WTC11 (cell line): ENCODE data around the gene ZBTB20.

Experiments
- CTCF ChIP-seq: fragments of 200-600 bp; IDR thresholded peaks from 2 replicates; pipeline ENCODE4 v1.8.0; 2022; ENCODE audit warnings: antibody characterized with exemption
- JUN ChIP-seq: sonication (generic); formaldehyde crosslinking; IDR thresholded peaks from 2 replicates; pipeline ENCODE4 v1.8.0; 2023; ENCODE audit warnings: mild to moderate bottlenecking, missing genetic modification reagents
- MAX ChIP-seq: sonication (generic); formaldehyde crosslinking; IDR thresholded peaks from 2 replicates; pipeline ENCODE4 v1.8.0; 2022; ENCODE audit warnings: mild to moderate bottlenecking, missing genetic modification reagents
- NFATC4 ChIP-seq: fragments of 250-450 bp; sonication (Bioruptor Pico); IDR thresholded peaks from 2 replicates; pipeline ENCODE4 v1.9.0; 2021; ENCODE audit warnings: mild to moderate bottlenecking
- STAT6 ChIP-seq: sonication (generic); formaldehyde crosslinking; conservative IDR thresholded peaks from 2 replicates; pipeline ENCODE4 v1.8.1; 2023; ENCODE audit warnings: mild to moderate bottlenecking, low read depth, missing genetic modification reagents, moderate library complexity
- ZBTB43 ChIP-seq: sonication (generic); formaldehyde crosslinking; IDR thresholded peaks from 2 replicates; pipeline ENCODE4 v1.8.1; 2023; ENCODE audit warnings: mild to moderate bottlenecking, missing genetic modification reagents

- TF ChIP-seq CTCF (no peak), MAX (CRISPR knock-in tag) (no peak), JUN (CRISPR knock-in tag) (no peak), ZBTB43 (CRISPR knock-in tag) (no peak), STAT6 (CRISPR knock-in tag) (no peak), NFATC4 (CRISPR knock-in tag) (no peak)
These were observed 710.9 kb downstream of the ZBTB20 start for GRCh38 chr3:114436182-114436581.
